Activated naive CD4-positive, alpha-beta T cell treated with anti-CD3 and anti-CD28 coated beads for 36 hours (primary cell): ENCODE results near the gene DLK1. TPM values are rescaled to one million over a fixed set of nuclear protein-coding genes. Genes with fewer than 3 reads are reported as not detected.

Experiments used
- CTCF ChIA-PET: fragments of 350-600 bp; sonication (Branson Sonifier 250); formaldehyde crosslinking; loops from one replicate; lab custom pipeline; 2021; ENCODE audit warnings: antibody characterized with exemption; lab: Charles Lee
- DNase-seq: peaks from one replicate; pipeline ENCODE4 v3.0.0-alpha.2; 2020
- H3K27ac Mint-ChIP-seq: one replicate; pipeline ENCODE4 v1.8.0; 2021; ENCODE audit warnings: mild to moderate bottlenecking, mixed read lengths
- H3K27me3 Mint-ChIP-seq: one replicate; pipeline ENCODE4 v1.8.0; 2021; ENCODE audit warnings: low read depth, mixed read lengths
- H3K36me3 Mint-ChIP-seq: one replicate; pipeline ENCODE4 v1.8.0; 2021; ENCODE audit warnings: low read depth, mixed read lengths
- H3K4me1 Mint-ChIP-seq: one replicate; pipeline ENCODE4 v1.8.0; 2021; ENCODE audit warnings: low read depth, mixed read lengths
- H3K4me3 Mint-ChIP-seq: one replicate; pipeline ENCODE4 v1.8.0; 2021; ENCODE audit warnings: mild to moderate bottlenecking, moderate library complexity, mixed read lengths
- H3K9me3 Mint-ChIP-seq: one replicate; pipeline ENCODE4 v1.8.0; 2021; ENCODE audit warnings: mixed read lengths
- intact Hi-C: fragments of 100-400 bp; cut with micrococcal nuclease; formaldehyde crosslinking; loops from one replicate; pipeline ENCODE4 v1.15.1; 2023
- total RNA-seq, 2 experiments: library from RNA; stranded (reverse); gene quantifications; one replicate each; pipeline ENCODE4 v1.2.3, GENCODE V29; 2021

DLK1 gene
- total RNA-seq, 2 experiments from 2014 or later = not detected

DNA sequence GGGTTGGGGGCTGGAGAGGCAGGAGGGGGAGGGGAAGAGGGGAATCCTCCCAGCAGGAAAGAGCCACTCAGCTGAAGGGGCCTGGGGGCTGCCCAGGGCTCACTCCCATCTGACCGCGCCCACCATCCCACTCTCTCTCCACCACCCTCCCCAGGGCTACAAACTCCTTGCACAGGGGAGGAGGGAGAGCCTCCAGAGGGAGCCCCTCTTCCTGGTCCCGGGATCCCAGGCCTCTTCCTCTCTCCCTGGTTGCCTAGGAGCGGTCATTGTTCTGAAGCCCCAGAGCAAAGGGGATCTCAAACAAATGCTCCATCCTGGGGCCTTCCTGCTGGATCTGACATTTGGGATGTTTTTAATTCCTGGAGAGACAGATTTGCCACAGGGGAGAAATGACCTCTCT is 39.8 kb upstream of the DLK1 start:
- Mint-ChIP-seq H3K4me1 (no peaks in the 10 kb centered on the region), H3K27ac (no peak overlapping the region), H3K27me3 (no peaks in the 10 kb centered on the region), H3K36me3 (no peaks in the 10 kb centered on the region), H3K9me3 (no peaks in the 10 kb centered on the region), H3K4me3 (no peak overlapping the region)
- CTCF ChIA-PET = no interaction called here
- no peak for DNase-seq
- intact Hi-C loops = no loop called here

DNA sequence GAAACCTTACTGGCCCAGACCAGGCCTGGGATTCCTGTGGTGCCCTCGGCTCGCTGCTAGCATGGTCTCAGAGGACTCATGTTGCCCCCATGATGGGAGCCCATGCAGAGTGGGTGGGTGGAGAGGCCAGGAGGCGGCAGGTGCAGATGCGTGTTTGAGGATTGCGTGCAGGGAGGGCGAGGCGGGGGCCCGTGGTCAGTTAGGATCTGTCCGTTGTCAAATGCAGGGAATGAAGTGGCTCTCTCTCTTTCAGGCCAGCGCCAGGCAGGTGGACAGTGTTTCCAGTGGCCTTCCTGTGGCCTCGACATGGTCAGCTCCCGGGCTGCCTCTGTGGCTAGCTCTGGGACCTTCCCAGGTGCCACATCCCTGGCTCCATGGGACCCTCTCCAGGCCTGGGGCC is 39.3 kb upstream of the DLK1 start:
- no peak overlapping the region for H3K27ac Mint-ChIP-seq
- no peaks in the 10 kb centered on the region for H3K27me3 Mint-ChIP-seq
- H3K36me3 Mint-ChIP-seq = no peaks in the 10 kb centered on the region
- intact Hi-C loops = no loop called here
- DNase-seq = no peak
- CTCF ChIA-PET = no interaction called here
- H3K4me3 Mint-ChIP-seq = no peak overlapping the region
- no peaks in the 10 kb centered on the region for H3K4me1 Mint-ChIP-seq
- no peaks in the 10 kb centered on the region for H3K9me3 Mint-ChIP-seq

DNA sequence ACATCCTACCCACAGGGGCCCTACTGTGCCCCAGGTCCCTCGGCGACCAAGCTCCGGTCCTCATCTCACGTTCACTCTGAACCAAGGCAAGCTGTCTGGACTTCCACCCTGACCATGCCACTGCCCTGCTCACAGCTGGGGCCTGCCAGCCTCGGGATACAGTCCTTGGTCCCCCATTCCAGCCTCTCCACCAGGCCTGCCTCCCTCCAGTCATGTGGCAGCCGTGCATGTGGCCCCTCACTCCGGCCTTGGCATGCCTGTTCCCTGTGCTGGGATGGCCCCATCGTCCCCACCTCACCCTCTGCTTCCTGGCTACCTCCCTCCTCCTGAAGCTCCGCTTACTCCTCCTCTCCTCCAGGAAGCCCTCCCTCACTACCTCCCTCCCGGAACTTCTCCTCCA is 38.6 kb upstream of the DLK1 start:
- H3K4me3 Mint-ChIP-seq = no peak overlapping the region
- H3K9me3 Mint-ChIP-seq = no peaks in the 10 kb centered on the region
- no peaks in the 10 kb centered on the region for H3K36me3 Mint-ChIP-seq
- H3K27ac Mint-ChIP-seq = no peak overlapping the region
- DNase-seq = no peak
- intact Hi-C loops = no loop called here
- no peaks in the 10 kb centered on the region for H3K27me3 Mint-ChIP-seq
- CTCF ChIA-PET = no interaction called here
- no peaks in the 10 kb centered on the region for H3K4me1 Mint-ChIP-seq

DNA sequence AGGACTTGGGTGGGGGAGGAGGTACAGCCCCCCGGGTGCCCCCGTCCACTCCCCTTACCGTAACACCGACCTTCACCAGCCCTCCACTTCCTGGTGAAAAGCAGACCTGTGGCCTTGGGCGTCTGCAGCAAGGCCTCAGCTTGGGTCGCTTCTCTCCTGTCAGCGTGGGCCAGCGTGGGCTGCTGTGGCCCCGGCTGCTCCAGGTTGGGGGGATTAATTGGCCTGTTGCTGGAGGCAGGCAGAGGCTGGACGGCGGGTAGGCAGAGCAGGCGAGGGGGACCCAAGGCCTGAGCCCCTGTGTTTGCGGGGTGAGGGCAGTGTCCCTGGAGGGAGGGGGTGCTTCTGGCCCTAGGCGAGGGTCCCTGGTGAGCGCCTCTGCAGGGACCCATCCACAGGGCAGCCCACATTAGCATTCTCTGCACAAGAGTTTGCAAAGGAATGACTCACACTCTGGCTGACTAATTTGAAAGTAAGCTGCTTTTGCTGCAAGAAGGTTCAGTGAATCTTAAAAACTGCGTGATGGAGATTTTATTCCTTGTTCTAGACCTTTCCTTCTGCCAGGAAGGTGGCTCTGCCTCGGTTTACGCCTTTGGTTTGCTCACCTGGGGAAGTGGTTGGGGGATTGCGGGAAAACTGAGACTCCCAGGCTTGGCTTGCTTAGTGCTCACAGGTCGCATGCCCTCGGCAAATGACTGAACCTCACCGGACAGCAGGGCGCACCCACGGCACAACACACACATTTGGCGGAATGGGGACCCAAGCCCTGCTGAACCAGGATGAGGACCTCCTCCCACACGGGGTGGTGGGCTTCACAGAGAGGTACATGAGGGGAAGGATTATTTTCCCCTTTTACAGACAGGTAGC is 37.9 kb upstream of the DLK1 start:
- intact Hi-C loops = no loop called here
- no peaks in the 10 kb centered on the region for H3K9me3 Mint-ChIP-seq
- H3K27me3 Mint-ChIP-seq = peaks cover 2% of the 10 kb centered on the region
- no peak overlapping the region for H3K27ac Mint-ChIP-seq
- DNase-seq = no peak
- H3K36me3 Mint-ChIP-seq = no peaks in the 10 kb centered on the region
- H3K4me1 Mint-ChIP-seq = no peaks in the 10 kb centered on the region
- H3K4me3 Mint-ChIP-seq = no peak overlapping the region
- CTCF ChIA-PET = no interaction called here

DNA sequence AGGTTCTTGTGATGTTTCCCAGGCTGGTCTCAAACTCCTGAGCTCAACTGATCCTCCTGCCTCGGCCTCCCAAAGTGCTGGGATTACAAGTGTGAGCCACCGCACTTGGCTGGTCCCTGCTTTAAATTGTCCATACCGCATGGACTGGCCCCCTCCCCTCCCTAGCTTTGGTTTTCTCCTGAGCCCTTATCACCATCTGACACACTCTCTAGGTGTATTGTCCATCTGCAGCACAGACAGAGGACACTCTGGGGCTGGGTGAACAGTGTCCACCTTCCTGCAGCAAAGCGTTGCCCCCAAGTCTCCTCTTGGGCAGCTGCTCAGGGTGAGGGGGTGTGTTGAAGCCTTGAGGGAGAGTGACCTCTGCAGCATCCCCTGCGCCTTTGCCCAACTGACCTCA is 36.0 kb upstream of the DLK1 start:
- no peak overlapping the region for H3K27ac Mint-ChIP-seq
- no peak for DNase-seq
- no peaks in the 10 kb centered on the region for H3K4me1 Mint-ChIP-seq
- CTCF ChIA-PET = no interaction called here
- intact Hi-C loops = no loop called here
- H3K36me3 Mint-ChIP-seq = no peaks in the 10 kb centered on the region
- peaks cover 2% of the 10 kb centered on the region for H3K27me3 Mint-ChIP-seq
- H3K4me3 Mint-ChIP-seq = no peak overlapping the region
- H3K9me3 Mint-ChIP-seq = no peaks in the 10 kb centered on the region

DNA sequence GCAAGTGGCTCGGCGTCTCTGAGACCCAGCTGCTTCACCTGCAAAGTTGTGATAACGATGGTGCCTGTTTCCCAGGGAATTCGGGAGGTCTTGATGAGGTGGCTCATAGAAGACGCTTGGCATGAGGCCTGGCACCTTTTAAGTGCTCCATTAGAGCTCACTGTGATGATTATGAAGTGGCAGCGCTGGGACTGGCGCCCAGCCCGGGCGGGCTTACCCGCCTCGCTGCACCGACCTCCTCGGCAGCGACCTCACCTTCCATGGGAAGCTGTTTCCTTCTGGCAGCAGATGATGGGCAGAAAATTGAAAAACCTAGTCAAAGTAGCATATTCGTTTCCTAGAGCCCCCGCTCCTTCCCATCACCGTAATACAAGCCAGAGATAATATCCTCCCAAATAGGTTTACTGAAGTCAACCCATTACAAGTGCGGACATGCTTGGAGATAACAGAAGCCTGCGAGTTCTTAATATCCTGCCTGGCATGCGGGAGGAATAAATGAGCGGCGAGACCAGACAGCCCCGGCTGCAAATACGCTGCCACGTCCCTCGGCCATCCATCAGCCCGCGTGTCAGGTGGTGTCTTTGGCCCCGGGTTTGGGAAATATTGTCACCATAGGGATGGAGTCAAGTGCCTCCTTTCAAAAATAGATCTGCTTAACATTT is 35.2 kb upstream of the DLK1 start:
- CTCF ChIA-PET = interaction anchor here (0.6 kb wide), 1 partner anchor 159 kb away, joined by 3 read pairs; no protein-coding TSS in a partner anchor
- intact Hi-C loops = no loop called here
- no peak for DNase-seq
- no peaks in the 10 kb centered on the region for H3K4me1 Mint-ChIP-seq
- no peak overlapping the region for H3K27ac Mint-ChIP-seq
- no peak overlapping the region for H3K4me3 Mint-ChIP-seq
- H3K27me3 Mint-ChIP-seq = peaks cover 2% of the 10 kb centered on the region
- H3K9me3 Mint-ChIP-seq = no peaks in the 10 kb centered on the region
- no peaks in the 10 kb centered on the region for H3K36me3 Mint-ChIP-seq

DNA sequence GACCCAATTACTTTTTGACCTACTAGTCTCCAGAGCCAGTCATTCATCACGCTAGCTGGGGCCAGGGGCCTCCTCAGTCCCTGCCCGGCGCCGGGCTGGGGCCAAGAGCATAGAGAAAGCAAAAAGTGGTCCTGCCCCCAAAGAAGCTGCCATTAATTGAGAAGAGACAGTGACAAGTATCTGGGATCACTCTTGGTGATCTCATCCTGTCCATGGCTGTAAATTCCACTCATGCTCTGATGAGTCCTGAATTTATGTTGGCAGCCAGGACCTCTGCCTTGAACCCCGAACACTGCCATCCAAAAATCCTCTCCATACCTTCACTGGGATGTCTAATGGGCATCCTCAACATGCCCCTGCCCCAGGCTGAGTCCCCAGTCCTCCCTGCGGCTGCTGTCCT is 34.4 kb upstream of the DLK1 start:
- Mint-ChIP-seq H3K27me3 (peaks cover 2% of the 10 kb centered on the region), H3K27ac (no peak overlapping the region), H3K4me1 (no peaks in the 10 kb centered on the region), H3K36me3 (no peaks in the 10 kb centered on the region), H3K4me3 (no peak overlapping the region), H3K9me3 (no peaks in the 10 kb centered on the region)
- CTCF ChIA-PET = no interaction called here
- DNase-seq = no peak
- intact Hi-C loops = no loop called here

DNA sequence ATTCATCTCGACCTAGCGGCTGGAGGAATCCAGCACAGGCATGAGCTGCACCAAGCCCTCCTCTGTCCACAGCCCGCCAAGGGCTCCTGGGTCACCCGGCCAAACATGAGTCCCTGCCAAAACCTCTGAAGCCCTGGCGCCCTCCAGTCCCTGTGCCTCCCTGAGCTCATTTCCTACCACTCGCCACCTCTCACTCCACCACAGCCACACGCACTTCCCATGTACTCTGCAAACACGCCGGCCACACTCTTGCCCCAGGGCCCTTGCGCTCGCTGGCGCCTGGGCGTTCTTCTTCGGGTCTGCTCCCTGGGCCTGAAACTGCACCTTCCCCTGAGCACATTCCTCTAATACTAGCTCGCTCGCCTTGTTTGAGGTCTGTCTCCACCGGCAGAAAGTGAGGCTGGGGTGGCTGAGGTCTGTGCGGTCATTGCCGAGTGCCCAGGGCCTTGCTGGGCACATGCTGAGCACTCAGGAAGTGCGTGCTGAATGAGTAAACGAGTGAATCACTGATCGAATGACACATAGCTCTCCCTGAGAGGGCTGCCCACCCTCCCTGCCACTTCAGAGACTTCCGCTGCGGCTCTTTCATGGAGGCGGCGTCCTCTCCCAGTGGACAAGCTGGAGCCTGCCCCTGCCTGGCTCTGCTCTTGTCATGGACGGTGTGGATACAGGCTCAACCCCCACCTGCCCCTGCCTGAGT is 33.7 kb upstream of the DLK1 start:
- intact Hi-C loops = no loop called here
- no peak overlapping the region for H3K4me3 Mint-ChIP-seq
- peaks cover 2% of the 10 kb centered on the region for H3K27me3 Mint-ChIP-seq
- no peaks in the 10 kb centered on the region for H3K9me3 Mint-ChIP-seq
- no peak for DNase-seq
- H3K27ac Mint-ChIP-seq = no peak overlapping the region
- H3K36me3 Mint-ChIP-seq = no peaks in the 10 kb centered on the region
- no peaks in the 10 kb centered on the region for H3K4me1 Mint-ChIP-seq
- CTCF ChIA-PET = no interaction called here

DNA sequence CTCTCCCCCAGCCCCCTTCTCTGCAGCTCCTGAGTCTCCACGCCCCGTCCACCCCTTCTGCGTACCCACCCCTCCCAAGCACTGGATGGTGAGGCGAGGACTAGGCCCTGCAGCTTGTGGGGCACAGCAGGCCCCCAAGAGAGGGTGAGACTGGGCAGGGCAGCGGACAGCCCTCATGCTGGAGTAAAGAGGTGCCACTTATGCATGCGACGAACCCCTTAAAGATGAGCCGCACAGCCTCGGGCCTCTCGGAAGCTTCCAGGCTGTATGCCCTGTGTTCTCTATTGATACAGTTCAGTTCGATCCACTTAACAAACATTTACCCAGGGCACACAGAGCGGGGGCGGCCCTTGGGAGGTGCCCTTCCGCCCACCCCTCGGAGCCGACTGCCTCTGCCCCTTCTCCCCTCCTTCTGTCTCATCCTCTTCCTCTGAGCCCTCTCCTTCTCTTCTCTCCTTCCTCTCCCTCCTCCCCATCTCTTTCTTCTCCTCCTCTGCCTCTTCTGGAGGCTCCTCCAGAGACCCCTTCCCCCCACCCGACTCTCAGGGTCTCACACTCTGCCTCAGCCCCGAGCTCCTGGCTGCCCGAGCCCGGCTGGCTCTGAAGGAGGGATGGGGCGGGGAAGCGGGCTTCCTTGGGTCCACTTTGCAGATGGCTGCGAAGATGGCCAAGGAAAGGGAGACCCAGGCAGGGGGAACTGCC is 32.7 kb upstream of the DLK1 start:
- H3K27me3 Mint-ChIP-seq = peaks cover 6% of the 10 kb centered on the region
- CTCF ChIA-PET = no interaction called here
- DNase-seq = no peak
- no peaks in the 10 kb centered on the region for H3K36me3 Mint-ChIP-seq
- no peaks in the 10 kb centered on the region for H3K4me1 Mint-ChIP-seq
- intact Hi-C loops = no loop called here
- no peak overlapping the region for H3K4me3 Mint-ChIP-seq
- no peaks in the 10 kb centered on the region for H3K9me3 Mint-ChIP-seq
- H3K27ac Mint-ChIP-seq = no peak overlapping the region

DNA sequence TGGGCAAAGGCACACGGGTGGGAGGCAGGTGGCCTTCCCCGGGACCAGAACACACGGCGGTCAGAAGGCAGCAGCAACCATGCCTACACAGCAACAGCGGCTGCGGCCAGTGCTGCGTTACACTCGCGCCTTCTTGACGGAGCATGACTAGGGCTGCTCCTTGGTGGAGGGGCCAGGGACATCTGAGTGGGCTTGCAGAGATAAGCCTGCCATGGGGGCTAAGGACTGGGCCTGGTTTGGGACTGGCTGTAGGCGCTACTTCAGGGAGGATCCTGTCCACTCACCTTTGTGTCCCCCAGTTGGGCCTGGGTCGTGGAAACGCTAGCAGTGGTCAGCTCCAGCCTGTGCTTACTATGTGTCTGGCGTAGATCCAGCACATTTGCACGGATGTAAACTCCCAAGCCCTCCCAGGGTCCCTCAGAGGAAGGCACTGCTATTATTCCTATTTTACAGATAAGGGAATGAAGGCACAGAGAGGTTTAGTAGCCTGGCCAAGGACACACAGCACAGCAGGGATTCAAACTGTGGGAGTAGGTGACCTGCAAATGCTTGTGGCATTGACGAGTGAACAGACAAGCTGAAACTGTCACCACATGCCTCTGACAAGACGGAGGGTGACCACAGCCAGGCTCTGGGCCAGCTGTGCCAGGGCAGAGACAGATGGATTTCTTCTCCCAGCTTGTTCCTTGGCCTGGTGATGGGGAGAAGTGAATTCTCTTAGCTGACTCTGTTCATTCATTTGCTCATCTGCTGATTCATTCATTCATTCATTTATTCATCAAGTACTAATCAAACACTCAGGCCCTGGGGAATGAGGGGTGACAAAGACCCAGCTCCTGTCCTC is 31.9 kb upstream of the DLK1 start:
- H3K36me3 Mint-ChIP-seq = no peaks in the 10 kb centered on the region

DNA sequence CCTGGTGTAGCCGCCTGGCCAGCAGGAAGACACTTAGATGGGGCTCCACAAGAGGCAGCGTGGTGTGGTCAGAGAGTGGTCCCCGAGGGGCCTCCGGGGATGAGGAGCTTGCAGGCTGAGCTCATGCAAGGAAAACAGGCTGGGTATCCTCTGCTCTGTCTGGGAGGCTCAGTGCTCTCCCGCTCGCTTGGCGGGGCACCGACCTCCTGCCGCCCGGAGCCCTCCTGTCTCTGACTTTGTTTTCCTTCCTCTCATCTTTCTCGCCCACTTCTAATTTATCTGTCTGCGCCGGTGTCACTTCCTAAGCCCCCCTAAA is 31.3 kb upstream of the DLK1 start:
- Mint-ChIP-seq H3K27me3 (peaks cover 6% of the 10 kb centered on the region), H3K36me3 (no peaks in the 10 kb centered on the region), H3K4me1 (no peaks in the 10 kb centered on the region), H3K4me3 (no peak overlapping the region), H3K27ac (no peak overlapping the region), H3K9me3 (no peaks in the 10 kb centered on the region)
- DNase-seq = no peak
- CTCF ChIA-PET = no interaction called here
- intact Hi-C loops = no loop called here

More for the DNA sequence above, 31.9 kb upstream of the DLK1 start:
- H3K4me3 Mint-ChIP-seq = no peak overlapping the region
- intact Hi-C loops = no loop called here
- H3K27me3 Mint-ChIP-seq = peaks cover 6% of the 10 kb centered on the region
- DNase-seq = no peak
- H3K27ac Mint-ChIP-seq = no peak overlapping the region
- H3K4me1 Mint-ChIP-seq = no peaks in the 10 kb centered on the region
- CTCF ChIA-PET = no interaction called here
- H3K9me3 Mint-ChIP-seq = no peaks in the 10 kb centered on the region

DNA sequence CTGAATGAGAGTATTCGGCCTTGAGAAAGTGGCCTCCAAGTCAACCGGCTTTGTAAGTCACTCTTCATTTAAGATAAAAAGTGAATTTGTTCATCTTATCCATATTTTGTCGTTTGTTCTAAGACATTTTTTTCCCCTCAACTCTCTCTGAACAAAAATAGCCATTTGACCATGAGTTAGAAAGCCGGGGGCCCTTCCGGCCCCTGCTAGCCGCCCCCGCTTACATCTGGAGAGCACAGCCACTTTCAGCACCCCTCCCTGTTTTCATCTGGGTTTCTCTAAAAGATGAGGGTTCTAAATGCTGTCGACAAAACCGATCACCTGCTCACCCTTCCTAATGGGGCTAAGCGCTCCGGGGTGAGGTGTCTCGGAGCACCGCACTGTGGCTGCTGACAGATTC is 30.7 kb upstream of the DLK1 start:
- no peaks in the 10 kb centered on the region for H3K9me3 Mint-ChIP-seq
- CTCF ChIA-PET = no interaction called here
- no peak for DNase-seq
- H3K36me3 Mint-ChIP-seq = no peaks in the 10 kb centered on the region
- H3K4me3 Mint-ChIP-seq = no peak overlapping the region
- intact Hi-C loops = no loop called here
- H3K4me1 Mint-ChIP-seq = no peaks in the 10 kb centered on the region
- peaks cover 6% of the 10 kb centered on the region for H3K27me3 Mint-ChIP-seq
- no peak overlapping the region for H3K27ac Mint-ChIP-seq
